Measurements from ENCODE around the gene DHX34.
A peak's percentile ranks its signal among the peaks of the same experiment; 100 is the strongest.

The DHX34 gene

DNA sequence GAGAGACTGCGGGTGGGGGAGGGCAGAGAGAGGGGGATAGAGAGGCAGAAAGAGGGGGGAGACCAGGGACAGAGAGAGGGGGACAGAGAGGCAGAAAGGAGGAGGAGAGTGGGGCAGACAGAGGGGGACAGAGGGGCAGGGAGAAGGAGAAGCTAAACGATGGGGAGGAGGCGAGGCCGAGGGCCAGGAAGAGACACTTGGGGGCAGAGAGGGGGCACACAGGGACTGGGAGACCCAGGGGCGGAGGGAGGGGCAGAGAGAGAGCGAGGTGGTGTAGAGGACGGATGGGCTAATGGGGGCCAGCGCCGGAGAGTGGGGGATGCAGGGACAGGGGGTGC is 69.5 kb downstream of the DHX34 start:
- DNase-seq = no peak

- no peak for DNase-seq
These were observed 70.1 kb downstream of the DHX34 start, which contains the start of gene MEIS3 for GRCh38 chr19:47419030-47419783. MEIS3 (minus strand) TSS chr19:47419527; CDS start chr19:47419081, 446 bp downstream.

DNA sequence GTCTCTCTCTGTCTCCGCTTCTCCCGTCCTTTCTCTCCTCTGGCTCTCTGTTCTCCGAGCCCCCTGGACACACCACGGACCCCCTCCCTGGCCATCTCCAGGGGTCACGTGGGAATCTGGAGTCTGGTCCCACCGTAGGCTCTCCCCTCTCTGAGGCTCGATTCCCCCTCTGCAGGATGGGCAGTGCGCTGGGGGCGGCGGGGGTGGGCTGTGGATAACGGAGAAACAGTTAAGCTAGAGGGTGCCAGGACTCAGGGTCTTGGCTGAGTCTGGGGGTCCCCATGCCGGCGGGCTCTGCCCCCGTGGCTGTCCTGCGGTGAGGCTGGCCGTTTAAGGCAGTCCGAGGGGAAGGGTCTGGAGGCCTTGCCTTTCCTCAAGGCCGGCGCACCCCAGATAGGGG is 70.7 kb downstream of the DHX34 start:
- no peak for DNase-seq

- DNase-seq = no peak
These were observed 72.2 kb downstream of the DHX34 start for GRCh38 chr19:47421244-47421786.

GRCh38 chr19:47421844-47422395 is 72.8 kb downstream of the DHX34 start:
- no peak for DNase-seq

GRCh38 chr19:47422417-47423163 is 73.5 kb downstream of the DHX34 start:
- DNase-seq = no peak

DNA sequence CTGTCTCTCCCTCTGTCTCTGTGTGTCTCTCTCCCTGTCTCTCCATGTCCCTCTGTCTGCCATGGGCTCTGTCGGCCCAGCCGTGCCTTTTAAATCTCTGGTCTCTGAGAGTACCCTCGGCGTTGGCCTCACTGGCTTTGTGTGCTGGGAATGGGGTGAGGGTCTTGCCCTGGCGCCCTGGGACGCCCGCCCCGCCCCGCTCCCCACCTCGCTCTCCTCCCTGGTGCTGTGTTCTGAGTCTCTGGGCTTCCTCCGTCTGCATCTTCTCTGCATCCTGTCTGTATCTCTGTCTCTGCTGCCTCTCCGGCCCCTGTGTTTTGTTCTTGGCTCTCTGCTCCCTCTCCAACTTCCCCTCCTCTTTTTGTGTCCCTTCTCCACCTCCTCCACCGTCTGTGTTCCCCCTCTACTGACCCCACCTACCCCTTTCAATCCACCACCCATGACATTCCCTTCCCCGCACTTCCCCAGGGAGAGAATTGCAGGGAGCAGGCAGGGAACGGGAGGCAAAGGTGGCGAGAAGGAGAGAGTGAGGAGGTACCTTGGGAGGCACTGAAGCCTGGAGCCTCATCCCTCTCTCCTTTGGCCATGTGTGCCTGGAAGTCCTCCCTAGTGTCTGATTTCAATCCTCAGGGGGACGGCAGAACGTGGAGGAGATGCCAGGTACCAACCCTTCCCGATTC is 74.2 kb downstream of the DHX34 start:
- DNase-seq = no peak

DNA sequence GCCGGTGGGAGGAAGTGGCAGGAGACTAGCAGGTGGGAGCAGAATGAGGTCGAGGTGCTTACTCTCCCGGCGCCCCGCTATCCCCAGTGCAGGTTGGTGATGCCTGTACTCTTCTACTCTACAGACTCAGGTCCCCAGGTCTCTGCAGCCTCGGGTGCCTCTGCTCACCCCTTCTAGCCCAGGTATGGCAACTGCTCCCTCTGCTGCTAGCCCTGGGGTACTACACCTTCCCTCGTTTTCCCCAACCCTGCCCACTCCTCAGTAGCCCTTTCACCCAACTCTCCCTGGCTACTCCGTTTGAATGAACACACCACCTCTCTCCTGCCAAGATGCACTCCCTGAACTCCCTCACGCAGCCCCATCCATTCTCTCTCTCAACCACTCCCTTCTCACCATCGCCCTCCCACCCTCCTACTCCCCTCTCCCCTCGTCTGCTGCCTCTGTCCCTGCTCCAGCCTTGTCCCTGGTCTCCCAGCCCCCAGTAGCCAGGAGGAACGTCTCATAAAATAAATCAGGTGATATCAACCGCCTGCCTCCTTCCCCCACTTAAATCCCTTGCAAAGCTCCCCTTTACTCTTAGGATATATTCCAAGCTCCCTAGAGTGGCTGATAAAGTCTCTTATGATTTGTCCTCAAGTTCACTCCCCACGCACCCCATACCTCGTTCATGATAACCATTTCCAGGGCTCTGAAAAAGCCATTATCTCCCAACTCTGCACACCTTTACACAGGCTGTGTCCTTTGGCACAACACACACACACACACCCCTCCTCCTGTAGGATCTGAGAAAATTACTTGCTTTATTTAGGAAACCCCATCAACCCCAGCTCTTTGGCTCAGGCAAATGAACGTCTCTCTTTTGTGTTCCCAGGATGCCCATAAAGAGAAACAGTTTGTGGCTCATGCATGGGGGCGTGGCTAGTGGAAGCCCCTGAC is 78.4 kb downstream of the DHX34 start:
- peak; percentile 32 to 43 for DNase-seq

DNA sequence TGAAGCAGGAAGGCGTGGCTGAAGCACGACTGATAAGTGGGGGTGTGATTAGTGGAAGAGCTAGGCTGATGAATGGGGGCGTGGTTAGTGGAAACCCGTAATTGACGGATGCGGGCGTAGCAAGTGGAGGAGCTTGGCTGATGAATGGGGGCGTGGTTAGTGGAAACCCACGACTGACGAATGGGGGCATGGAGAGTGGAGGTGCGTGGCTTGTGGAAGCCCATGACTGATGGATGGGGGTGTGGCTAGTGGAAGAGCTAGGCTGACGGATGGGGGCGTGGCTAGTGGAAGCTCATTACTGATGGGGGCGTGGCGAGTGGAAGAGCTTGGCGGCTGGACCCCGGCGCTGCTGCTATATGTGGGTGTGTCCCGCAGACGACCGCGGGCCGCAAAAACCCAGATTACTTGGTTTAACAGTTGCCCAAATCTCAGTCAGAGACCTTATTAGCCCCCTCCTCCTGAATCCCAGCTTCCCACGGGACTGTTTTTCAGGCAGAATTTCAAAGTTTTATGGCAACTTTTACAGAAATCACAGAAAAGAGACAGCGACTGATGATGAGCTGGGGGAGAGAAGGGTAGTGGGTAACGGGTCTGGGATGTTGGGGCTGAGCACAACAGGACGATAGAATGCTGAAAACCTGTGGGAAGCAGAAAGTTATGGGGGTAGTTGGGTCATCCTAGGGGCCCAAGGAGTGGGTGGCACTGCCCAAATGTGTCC is 79.2 kb downstream of the DHX34 start:
- DNase-seq = peak; percentile 59 to 67

- no peak for DNase-seq
These were observed 80.2 kb downstream of the DHX34 start for GRCh38 chr19:47429140-47429793.

DNA sequence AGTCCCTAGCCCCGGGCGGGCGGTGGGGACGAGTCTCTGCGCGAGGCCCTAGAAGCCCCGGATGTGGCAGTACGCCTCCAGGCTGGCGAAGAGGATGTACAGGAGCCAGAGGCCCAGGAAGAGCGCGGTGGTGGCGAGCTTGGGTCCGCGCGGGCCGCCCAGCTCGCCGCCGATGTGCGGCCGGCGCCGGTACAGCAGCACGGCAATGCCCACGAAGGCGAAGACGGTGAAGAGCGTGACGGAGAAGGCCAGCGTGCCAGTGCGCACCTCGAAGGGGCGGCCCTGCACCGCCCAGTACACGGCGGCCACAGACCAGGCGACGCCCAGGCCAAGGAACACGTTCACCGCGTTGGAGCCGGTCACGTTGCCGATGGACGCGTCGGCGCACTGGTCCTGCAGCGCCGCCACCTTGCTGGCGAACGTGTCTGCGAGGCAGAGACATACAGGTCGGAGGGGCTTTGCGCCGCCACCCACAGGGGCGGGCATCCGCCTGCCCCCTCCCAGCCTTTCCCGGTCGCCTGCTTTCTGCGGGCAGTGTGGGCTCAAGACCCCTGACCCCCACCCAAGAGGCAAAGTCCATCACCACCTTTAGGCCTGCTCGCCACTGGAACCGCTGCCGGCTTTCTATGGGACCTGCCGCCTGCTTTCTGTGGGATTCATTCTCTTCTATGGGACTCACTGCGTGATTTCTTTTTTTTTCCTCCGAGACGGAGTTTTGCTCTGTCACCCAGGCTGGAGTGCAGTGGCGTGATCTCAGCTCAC is 81.1 kb downstream of the DHX34 start:
- DNase-seq = no peak

DNA sequence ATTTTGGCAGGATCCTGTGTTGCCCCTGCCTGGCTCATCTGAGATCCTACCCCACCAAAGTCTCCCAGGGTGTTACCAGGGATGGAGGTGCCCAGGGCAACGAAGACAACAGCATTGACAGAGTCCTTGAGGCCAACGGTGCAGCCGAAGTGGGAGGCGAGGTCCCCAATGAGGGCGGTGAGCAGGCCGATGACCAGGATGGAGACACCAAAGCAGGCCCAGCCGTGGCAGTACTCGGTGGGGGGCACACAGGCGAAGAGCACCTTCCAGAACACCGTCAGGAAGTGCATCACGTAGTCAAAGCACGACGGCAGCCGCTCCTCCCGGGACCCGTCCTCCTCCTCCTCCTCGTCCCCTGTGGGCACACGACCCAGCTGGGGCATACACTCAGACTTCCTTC is 83.0 kb downstream of the DHX34 start:
- DNase-seq = no peak
